Measurements from ENCODE around the gene BIRC2. TPM values are rescaled to one million over a fixed set of nuclear protein-coding genes. Genes with fewer than 3 reads are reported as not detected.
A peak's percentile ranks its signal among the peaks of the same experiment; 100 is the strongest.
"Not testable (repeated sequence)": the region's sequence is repeated elsewhere in the genome, so short reads cannot be mapped to it uniquely, and the experiment has no call there.

Gene BIRC2
- total RNA-seq, 4 donors from 2014 or later, result 43.9 to 152 (median 72.9) TPM

DNA sequence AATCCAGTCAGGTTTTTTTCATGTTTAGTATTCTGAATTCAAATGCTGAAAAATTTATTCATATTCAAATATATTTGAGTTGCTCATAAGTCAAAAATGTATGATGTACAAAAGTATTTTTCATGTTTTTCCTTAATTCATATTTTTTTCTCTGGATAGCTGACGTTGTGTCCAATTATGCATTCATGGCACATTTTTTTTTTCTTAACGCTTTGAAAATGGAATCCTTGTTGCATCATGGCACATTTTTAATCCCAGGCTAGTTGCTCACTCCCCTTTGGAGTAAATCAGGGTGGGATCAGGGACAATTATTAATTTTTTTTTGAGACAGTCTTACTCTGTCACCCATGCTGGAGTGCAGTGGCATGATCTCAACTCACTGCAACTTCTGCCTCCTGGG lies 15.7 kb upstream of the BIRC2 start:
- WGBS, 2 donors, result 91 to 92% methylated on average over 2 of the region's 2 CpGs
- TF ChIP-seq POLR2A (IDR thresholded peaks at IDR 0.05), result no peak
- intact Hi-C loops (cut with DNase I), result no loop called here

DNA sequence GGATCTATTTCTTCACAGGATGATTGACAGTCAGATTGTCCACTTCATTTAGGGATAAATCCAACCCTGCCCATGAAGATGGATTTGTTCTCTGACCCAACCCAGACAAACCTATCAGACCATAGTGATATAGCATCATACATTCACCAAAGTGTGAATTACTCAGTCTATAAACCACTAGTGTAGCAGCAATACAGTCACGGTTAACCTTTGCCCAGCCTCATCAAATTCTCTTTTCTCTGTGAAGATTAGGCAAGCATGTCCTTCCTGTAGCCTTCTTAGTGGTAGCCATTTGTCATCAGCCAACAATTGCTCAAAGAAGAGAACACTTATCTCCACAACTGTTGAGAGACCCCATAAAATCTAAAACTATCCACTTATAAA lies 14.4 kb upstream of the BIRC2 start:
- Histone ChIP-seq H3K36me3 (peaks cover 0 to 3% of the 10 kb centered on the region in 2 donors), H3K27ac (no peak overlapping the region), H3K27me3 (no peaks in the 10 kb centered on the region), H3K9me3 (no peaks in the 10 kb centered on the region), H3K4me3 (replicated peaks in 1 of 3) (no peak overlapping the region), H3K4me1 (no peaks in the 10 kb centered on the region)
- intact Hi-C loops (cut with DNase I), result no loop called here
- no peak for DNase-seq
- TF ChIP-seq, protein P1, sequence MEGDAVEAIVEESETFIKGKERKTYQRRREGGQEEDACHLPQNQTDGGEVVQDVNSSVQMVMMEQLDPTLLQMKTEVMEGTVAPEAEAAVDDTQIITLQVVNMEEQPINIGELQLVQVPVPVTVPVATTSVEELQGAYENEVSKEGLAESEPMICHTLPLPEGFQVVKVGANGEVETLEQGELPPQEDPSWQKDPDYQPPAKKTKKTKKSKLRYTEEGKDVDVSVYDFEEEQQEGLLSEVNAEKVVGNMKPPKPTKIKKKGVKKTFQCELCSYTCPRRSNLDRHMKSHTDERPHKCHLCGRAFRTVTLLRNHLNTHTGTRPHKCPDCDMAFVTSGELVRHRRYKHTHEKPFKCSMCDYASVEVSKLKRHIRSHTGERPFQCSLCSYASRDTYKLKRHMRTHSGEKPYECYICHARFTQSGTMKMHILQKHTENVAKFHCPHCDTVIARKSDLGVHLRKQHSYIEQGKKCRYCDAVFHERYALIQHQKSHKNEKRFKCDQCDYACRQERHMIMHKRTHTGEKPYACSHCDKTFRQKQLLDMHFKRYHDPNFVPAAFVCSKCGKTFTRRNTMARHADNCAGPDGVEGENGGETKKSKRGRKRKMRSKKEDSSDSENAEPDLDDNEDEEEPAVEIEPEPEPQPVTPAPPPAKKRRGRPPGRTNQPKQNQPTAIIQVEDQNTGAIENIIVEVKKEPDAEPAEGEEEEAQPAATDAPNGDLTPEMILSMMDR (IDR thresholded peaks at IDR 0.05), result no peak
- TF ChIP-seq POLR2A (IDR thresholded peaks at IDR 0.05), result no peak
- WGBS, 2 donors, result 84 to 100% methylated on average over 1 of the region's 1 CpG

More for the DNA sequence above, 15.7 kb upstream of the BIRC2 start:
- no peak for DNase-seq
- H3K4me1 ChIP-seq, result no peaks in the 10 kb centered on the region
- no peak overlapping the region for H3K4me3 ChIP-seq (replicated peaks in 1 of 3)
- H3K27ac ChIP-seq, result no peak overlapping the region
- H3K36me3 ChIP-seq, result peaks cover 0 to 3% of the 10 kb centered on the region in 2 donors
- no peaks in the 10 kb centered on the region for H3K9me3 ChIP-seq
- no peaks in the 10 kb centered on the region for H3K27me3 ChIP-seq

DNA sequence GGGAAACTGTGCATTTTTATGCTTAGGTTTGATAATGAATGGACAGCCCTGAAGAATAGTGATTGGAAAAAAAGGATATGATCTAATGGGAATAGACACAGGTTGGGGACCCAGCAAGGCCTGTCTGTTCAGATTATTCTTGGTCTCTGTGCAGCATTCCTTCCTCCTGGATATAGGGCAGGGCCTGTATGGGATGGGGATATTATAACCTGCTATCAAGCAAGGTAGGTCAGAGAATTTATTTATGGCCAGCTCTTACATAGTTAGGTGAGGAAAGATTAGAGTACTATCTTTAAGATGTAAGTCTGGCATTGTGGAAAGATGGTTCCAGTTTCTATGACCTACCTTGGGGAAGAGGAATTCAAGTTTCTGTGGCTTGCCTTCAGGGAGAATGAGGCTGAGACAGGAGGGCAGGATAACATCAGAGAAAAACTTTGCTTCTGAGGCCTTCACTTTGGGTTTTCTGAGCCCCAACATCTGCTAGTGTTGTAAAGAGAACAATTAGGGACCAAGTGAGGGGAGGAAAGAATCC lies 8.5 kb upstream of the BIRC2 start:
- H3K36me3 ChIP-seq, result no peaks in the 10 kb centered on the region
- TF ChIP-seq, protein P1 (IDR thresholded peaks at IDR 0.05), result no peak
- TF ChIP-seq POLR2A (IDR thresholded peaks at IDR 0.05), result no peak
- H3K4me1 ChIP-seq, result no peaks in the 10 kb centered on the region
- H3K27ac ChIP-seq, result no peak overlapping the region
- intact Hi-C loops (cut with DNase I), result loop anchor here (5.0 kb wide), 1 partner anchor 159 kb away; no protein-coding TSS in a partner anchor
- no peak overlapping the region for H3K4me3 ChIP-seq (replicated peaks in 1 of 3)
- H3K9me3 ChIP-seq, result no peaks in the 10 kb centered on the region
- no peak for DNase-seq
- H3K27me3 ChIP-seq, result no peaks in the 10 kb centered on the region

DNA sequence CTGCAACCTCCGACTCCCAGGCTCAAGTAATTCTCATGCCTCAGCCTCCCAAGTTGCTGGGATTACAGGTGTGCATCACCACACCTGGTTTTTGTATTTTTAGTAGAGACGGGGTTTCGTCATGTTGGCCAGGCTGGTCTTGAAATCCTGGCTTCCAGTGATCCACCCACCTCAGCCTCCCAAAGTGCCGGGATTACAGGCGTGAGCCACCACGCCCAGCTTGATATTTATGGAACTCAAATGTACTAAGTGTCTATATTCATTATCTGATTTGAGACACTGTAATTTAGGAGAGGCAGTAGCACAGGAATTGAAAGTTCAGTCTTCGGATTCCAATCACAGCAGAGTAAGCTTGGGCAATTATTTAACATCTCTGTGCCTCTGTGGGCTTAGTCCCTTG lies 5.7 kb upstream of the BIRC2 start:
- not testable (repeated sequence) for H3K27me3 ChIP-seq; H3K36me3 ChIP-seq; H3K27ac ChIP-seq; H3K9me3 ChIP-seq; H3K4me3 ChIP-seq (replicated peaks in 1 of 3); H3K4me1 ChIP-seq; DNase-seq
- 83 to 87% methylated on average over 7 of the region's 7 CpGs for WGBS, 2 donors
- intact Hi-C loops (cut with DNase I), result loop anchor here (5.0 to 10.0 kb wide), 4 partner anchors 53 to 323 kb away; no protein-coding TSS in a partner anchor

DNA sequence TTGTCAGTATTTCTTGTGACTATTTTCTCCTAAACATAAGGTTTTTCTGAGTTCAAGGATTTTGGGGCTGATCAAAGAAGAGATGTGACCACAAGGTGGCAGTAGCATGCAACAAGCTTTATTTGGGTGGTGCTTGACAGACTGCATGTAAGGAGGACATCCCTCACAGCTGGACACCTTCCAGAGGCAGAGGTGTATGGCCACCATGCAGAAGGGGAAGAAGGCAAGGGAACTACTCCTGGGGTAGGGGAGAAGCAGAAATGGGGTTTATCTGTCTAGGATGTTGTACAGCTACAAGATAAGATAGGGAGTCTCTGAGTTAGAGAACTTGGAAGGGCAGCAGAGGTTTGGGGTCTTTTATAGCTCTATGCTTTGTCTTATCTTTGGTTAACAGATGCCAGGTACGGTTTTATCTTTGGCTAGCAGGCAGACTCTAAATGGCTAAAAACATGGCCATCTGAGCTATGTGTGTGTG lies 5.1 kb upstream of the BIRC2 start:
- intact Hi-C loops (cut with DNase I), result loop anchor here (5.0 to 10.0 kb wide), 4 partner anchors 53 to 323 kb away; no protein-coding TSS in a partner anchor

DNA sequence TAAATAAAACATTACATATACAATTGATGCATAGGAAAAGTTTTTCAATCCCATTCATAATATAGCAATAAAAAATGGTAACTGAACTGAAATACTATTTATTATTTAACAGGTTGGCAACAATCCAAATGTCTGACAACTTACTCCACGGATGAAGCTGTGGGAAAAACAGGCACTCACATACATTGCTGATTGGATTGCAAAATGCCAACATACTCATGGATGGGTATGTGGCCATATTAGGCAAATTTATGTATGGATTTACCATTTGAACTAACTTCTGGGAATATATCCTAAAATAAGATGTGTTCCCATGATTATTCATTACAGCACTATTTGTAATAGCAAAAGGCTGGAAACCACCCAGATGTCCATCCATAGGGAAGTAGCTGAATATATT lies 3.2 kb upstream of the BIRC2 start:
- intact Hi-C loops (cut with DNase I), result loop anchor here (5.0 to 10.0 kb wide), 4 partner anchors 51 to 321 kb away; no protein-coding TSS in a partner anchor

More for the DNA sequence above, 5.1 kb upstream of the BIRC2 start:
- no peaks in the 10 kb centered on the region for H3K36me3 ChIP-seq
- TF ChIP-seq, protein P1 (IDR thresholded peaks at IDR 0.05), result peak; percentile 32 to 84 (median 80)
- no peak for TF ChIP-seq POLR2A (IDR thresholded peaks at IDR 0.05)
- H3K27me3 ChIP-seq, result no peaks in the 10 kb centered on the region
- no peak overlapping the region for H3K4me3 ChIP-seq (replicated peaks in 1 of 3)
- no peaks in the 10 kb centered on the region for H3K9me3 ChIP-seq
- no peak overlapping the region for H3K27ac ChIP-seq
- H3K4me1 ChIP-seq, result peaks cover 7 to 10% of the 10 kb centered on the region in 2 donors
- DNase-seq, result peak; percentile 83 to 84
- 44 to 50% methylated on average over 1 of the region's 1 CpG for WGBS, 2 donors

More for the DNA sequence above, 3.2 kb upstream of the BIRC2 start:
- Histone ChIP-seq H3K36me3 (no peaks in the 10 kb centered on the region), H3K9me3 (no peaks in the 10 kb centered on the region), H3K4me3 (replicated peaks in 1 of 3) (no peak overlapping the region), H3K4me1 (peaks cover 10 to 12% of the 10 kb centered on the region in 2 donors), H3K27ac (no peak overlapping the region), H3K27me3 (no peaks in the 10 kb centered on the region)
- no peak for DNase-seq
- 63 to 66% methylated on average over 1 of the region's 1 CpG for WGBS, 2 donors
- no peak for TF ChIP-seq POLR2A (IDR thresholded peaks at IDR 0.05)
- TF ChIP-seq, protein P1 (IDR thresholded peaks at IDR 0.05), result no peak
